ENCODE data around the gene MS4A8.
"Not testable (repeated sequence)": the region's sequence is repeated elsewhere in the genome, so short reads cannot be mapped to it uniquely, and the experiment has no call there.

The MS4A8 gene

GRCh38 chr11:60759438-60760225, 60.2 kb downstream of the MS4A8 start:
- peak in 4 of 42 donors; percentile 3 to 24 (median 9) for DNase-seq
- intact Hi-C loops (cut with DNase I) = not testable (repeated sequence)

- no peak for DNase-seq
- intact Hi-C loops (cut with DNase I) = no loop called here
These were observed 62.2 kb downstream of the MS4A8 start for GRCh38 chr11:60761436-60762190.

GRCh38 chr11:60762851-60763691, 63.7 kb downstream of the MS4A8 start:
- intact Hi-C loops (cut with DNase I) = no loop called here
- DNase-seq = peak in 1 of 42 donors; percentile 22

- intact Hi-C loops (cut with DNase I) = no loop called here
These were observed 64.4 kb downstream of the MS4A8 start for GRCh38 chr11:60763692-60764369.

GRCh38 chr11:60764879-60765278, 65.5 kb downstream of the MS4A8 start:
- no peak for DNase-seq
- intact Hi-C loops (cut with DNase I) = no loop called here

More at GRCh38 chr11:60763692-60764369, 64.4 kb downstream of the MS4A8 start:
- DNase-seq = no peak

- intact Hi-C loops (cut with DNase I) = no loop called here
- no peak for DNase-seq
These were observed 65.9 kb downstream of the MS4A8 start for GRCh38 chr11:60765355-60765754.
